ENCODE results near the gene SLC25A12. TPM values are rescaled to one million over a fixed set of nuclear protein-coding genes. Genes with fewer than 3 reads are reported as not detected.

Gene SLC25A12
- total and polyA plus RNA-seq, 2 of the 13 experiments (the other 11 are each of a cell fraction or from before 2014, with no cell fraction given) = 8.1 to 15.9 TPM

- no peak for TF ChIP-seq ZBTB46 (CRISPR knock-in tag; IDR thresholded peaks at IDR 0.05; ENCODE audit: borderline replicate concordance)
- no peak for TF ChIP-seq ZNF737 (CRISPR knock-in tag; IDR thresholded peaks at IDR 0.05; ENCODE audit: borderline replicate concordance)
- TF ChIP-seq SOX6 (IDR thresholded peaks at IDR 0.05) = no peak
- peak; percentile 17 for TF ChIP-seq SOX6 (CRISPR knock-in tag; IDR thresholded peaks at IDR 0.05)
- no peak for TF ChIP-seq ARID2 (CRISPR knock-in tag; IDR thresholded peaks at IDR 0.05; ENCODE audit: borderline replicate concordance)
- TF ChIP-seq, protein P1, sequence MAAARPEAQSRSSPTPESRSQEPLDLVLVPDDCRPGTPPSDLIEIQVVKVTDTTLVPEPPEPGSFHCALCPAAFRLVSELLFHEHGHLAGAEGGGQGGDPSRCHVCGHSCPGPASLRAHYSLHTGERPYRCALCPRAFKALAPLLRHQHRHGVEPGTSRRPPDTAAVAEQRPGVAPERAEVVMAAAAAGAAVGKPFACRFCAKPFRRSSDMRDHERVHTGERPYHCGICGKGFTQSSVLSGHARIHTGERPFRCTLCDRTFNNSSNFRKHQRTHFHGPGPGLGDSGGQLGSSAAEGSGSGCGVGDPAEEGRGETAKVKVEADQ (CRISPR knock-in tag; IDR thresholded peaks at IDR 0.05; ENCODE audit: borderline replicate concordance) = no peak
- TF ChIP-seq RFXANK (CRISPR knock-in tag; IDR thresholded peaks at IDR 0.05) = no peak
- no peak for TF ChIP-seq XRCC5 (optimal IDR thresholded peaks at IDR 0.05; ENCODE audit: low read length)
- TF ChIP-seq, protein P2, sequence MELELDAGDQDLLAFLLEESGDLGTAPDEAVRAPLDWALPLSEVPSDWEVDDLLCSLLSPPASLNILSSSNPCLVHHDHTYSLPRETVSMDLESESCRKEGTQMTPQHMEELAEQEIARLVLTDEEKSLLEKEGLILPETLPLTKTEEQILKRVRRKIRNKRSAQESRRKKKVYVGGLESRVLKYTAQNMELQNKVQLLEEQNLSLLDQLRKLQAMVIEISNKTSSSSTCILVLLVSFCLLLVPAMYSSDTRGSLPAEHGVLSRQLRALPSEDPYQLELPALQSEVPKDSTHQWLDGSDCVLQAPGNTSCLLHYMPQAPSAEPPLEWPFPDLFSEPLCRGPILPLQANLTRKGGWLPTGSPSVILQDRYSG (CRISPR knock-in tag; IDR thresholded peaks at IDR 0.05) = no peak
- TF ChIP-seq ZNF562 (CRISPR knock-in tag; IDR thresholded peaks at IDR 0.05; ENCODE audit: borderline replicate concordance) = no peak
- TF ChIP-seq ZIK1 (CRISPR knock-in tag; IDR thresholded peaks at IDR 0.05; ENCODE audit: borderline replicate concordance, low read depth) = no peak
- no peak for TF ChIP-seq GLI4 (CRISPR knock-in tag; IDR thresholded peaks at IDR 0.05; ENCODE audit: borderline replicate concordance)
- no peak for TF ChIP-seq CREB1 (IDR thresholded peaks at IDR 0.05)
- peak; percentile 47 for TF ChIP-seq CREB1 (CRISPR knock-in tag; IDR thresholded peaks at IDR 0.05)
Measured at GRCh38 chr2:171893196-171893823, 734 bp downstream of the SLC25A12 start (continued).
